Panc1 (cell line): ENCODE measurements around the gene FNDC10. TPM values are rescaled to one million over a fixed set of nuclear protein-coding genes. Genes with fewer than 3 reads are reported as not detected.

Experiments used
- ATAC-seq: fragments of 200-7000 bp; cut with Tn5 transposase; 2 replicates; pipeline ENCODE4 v1.9.1; 2020; ENCODE audit warnings: mild to moderate bottlenecking, moderate library complexity
- BruUV-seq: library from RNA; stranded (reverse); fragments of 400-500 nt; replicated peaks from 2 replicates; lab custom pipeline; 2021; lab: Mats Ljungman, UMichigan
- CTCF ChIA-PET: fragments of 300-600 bp; sonication (Branson Sonifier 250); formaldehyde crosslinking; loops from one replicate; lab custom pipeline; 2022; ENCODE audit warnings: antibody characterized with exemption; lab: Charles Lee
- POLR2A ChIA-PET: fragments of 300-600 bp; sonication (Branson Sonifier 250); formaldehyde crosslinking; loops from one replicate; lab custom pipeline; 2022; ENCODE audit warnings: antibody characterized with exemption; lab: Charles Lee
- DNase-seq: peaks from one replicate; pipeline ENCODE4 v3.0.0-alpha.2; 2010; ENCODE audit warnings: low read depth, low spot score
- H3K27ac ChIP-seq: 2 replicates; pipeline ENCODE4 v1.5.1; 2011; ENCODE audit warnings: mild to moderate bottlenecking, low read length, inconsistent platforms
- H3K27me3 ChIP-seq: fragments of 200-500 bp; sonication (Bioruptor generic); 2 replicates; pipeline ENCODE4 v1.6.0; 2014; ENCODE audit warnings: low read length, inconsistent platforms; ENCODE audit not compliant: control insufficient read depth, insufficient read depth
- H3K36me3 ChIP-seq: fragments of 200-500 bp; sonication (Bioruptor generic); 2 replicates; pipeline ENCODE4 v1.5.1; 2014; ENCODE audit warnings: inconsistent platforms, mild to moderate bottlenecking, low read length, moderate library complexity; ENCODE audit not compliant: control insufficient read depth, insufficient read depth
- H3K4me1 ChIP-seq: 2 replicates; pipeline ENCODE4 v1.5.1; 2011; ENCODE audit warnings: inconsistent platforms, mild to moderate bottlenecking, low read length, moderate library complexity; ENCODE audit not compliant: control insufficient read depth, insufficient read depth
- H3K4me3 ChIP-seq, 2 experiments: 2 replicates each; pipeline ENCODE4 v1.5.1; 2011 to 2012; ENCODE audit warnings: low read depth in 2 of 2, low read length in 2 of 2, mild to moderate bottlenecking in 2 of 2, inconsistent platforms in 1 of 2, moderate library complexity in 1 of 2
- H3K9me3 ChIP-seq: fragments of 200-500 bp; sonication (Bioruptor generic); 2 replicates; pipeline ENCODE4 v1.5.1; 2014; ENCODE audit warnings: low read depth, mild to moderate bottlenecking, inconsistent platforms, low read length, moderate library complexity; ENCODE audit not compliant: control insufficient read depth, insufficient read depth
- POLR2AphosphoS5 ChIP-seq: IDR thresholded peaks from 2 replicates; pipeline ENCODE4 v1.6.1; 2012; ENCODE audit warnings: mild to moderate bottlenecking, low read depth, low read length, moderate library complexity
- SIN3A ChIP-seq: IDR thresholded peaks from 2 replicates; pipeline ENCODE4 v1.6.1; 2012; ENCODE audit warnings: low read depth, mild to moderate bottlenecking, low read length, moderate library complexity, borderline replicate concordance; ENCODE audit not compliant: insufficient read depth
- TCF7L2 ChIP-seq: IDR thresholded peaks from 2 replicates; pipeline ENCODE4 v1.6.1; 2011; ENCODE audit warnings: mild to moderate bottlenecking, low read depth, low read length, inconsistent platforms
- in situ Hi-C: cut with HindIII; loops from 2 replicates; pipeline ENCODE4 v1.10.0; 2016; ENCODE audit warnings: low sequenced_read_pairs, low pct_unique_long_range_greater_than_20kb
- intact Hi-C: fragments of 100-400 bp; cut with micrococcal nuclease; formaldehyde crosslinking; loops from one replicate; pipeline ENCODE4 v1.10.0; 2022; ENCODE audit not compliant: unreplicated experiment
- total RNA-seq: library from RNA; stranded (reverse); gene quantifications from one replicate; pipeline ENCODE4 v1.2.1, GENCODE V29; 2021; ENCODE audit not compliant: unreplicated experiment
- TF ChIP-seq, protein P1 (sequence below): fragments of 450-650 bp; IDR thresholded peaks from 2 replicates; pipeline ENCODE4 v1.5.1; 2017; ENCODE audit warnings: mild to moderate bottlenecking
- TF ChIP-seq, protein P2 (sequence below), 2 experiments: IDR thresholded peaks; 2 replicates each; pipeline ENCODE4 v1.6.1; 2011 to 2012; ENCODE audit warnings: low read depth in 2 of 2, control low read depth in 1 of 2, low read length in 1 of 2, mild to moderate bottlenecking in 1 of 2, moderate library complexity in 1 of 2; ENCODE audit not compliant: insufficient read depth in 1 of 2

The FNDC10 gene
- total RNA-seq, 1 experiment from 2014 or later, result 16.2 TPM

GRCh38 chr1:1569341-1569740, 30.6 kb downstream of the FNDC10 start:
- no peak overlapping the region for H3K4me3 ChIP-seq
- no peak for TF ChIP-seq SIN3A
- TF ChIP-seq, protein P1, sequence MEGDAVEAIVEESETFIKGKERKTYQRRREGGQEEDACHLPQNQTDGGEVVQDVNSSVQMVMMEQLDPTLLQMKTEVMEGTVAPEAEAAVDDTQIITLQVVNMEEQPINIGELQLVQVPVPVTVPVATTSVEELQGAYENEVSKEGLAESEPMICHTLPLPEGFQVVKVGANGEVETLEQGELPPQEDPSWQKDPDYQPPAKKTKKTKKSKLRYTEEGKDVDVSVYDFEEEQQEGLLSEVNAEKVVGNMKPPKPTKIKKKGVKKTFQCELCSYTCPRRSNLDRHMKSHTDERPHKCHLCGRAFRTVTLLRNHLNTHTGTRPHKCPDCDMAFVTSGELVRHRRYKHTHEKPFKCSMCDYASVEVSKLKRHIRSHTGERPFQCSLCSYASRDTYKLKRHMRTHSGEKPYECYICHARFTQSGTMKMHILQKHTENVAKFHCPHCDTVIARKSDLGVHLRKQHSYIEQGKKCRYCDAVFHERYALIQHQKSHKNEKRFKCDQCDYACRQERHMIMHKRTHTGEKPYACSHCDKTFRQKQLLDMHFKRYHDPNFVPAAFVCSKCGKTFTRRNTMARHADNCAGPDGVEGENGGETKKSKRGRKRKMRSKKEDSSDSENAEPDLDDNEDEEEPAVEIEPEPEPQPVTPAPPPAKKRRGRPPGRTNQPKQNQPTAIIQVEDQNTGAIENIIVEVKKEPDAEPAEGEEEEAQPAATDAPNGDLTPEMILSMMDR, result no peak
- TF ChIP-seq TCF7L2, result no peak
- TF ChIP-seq, protein P2, sequence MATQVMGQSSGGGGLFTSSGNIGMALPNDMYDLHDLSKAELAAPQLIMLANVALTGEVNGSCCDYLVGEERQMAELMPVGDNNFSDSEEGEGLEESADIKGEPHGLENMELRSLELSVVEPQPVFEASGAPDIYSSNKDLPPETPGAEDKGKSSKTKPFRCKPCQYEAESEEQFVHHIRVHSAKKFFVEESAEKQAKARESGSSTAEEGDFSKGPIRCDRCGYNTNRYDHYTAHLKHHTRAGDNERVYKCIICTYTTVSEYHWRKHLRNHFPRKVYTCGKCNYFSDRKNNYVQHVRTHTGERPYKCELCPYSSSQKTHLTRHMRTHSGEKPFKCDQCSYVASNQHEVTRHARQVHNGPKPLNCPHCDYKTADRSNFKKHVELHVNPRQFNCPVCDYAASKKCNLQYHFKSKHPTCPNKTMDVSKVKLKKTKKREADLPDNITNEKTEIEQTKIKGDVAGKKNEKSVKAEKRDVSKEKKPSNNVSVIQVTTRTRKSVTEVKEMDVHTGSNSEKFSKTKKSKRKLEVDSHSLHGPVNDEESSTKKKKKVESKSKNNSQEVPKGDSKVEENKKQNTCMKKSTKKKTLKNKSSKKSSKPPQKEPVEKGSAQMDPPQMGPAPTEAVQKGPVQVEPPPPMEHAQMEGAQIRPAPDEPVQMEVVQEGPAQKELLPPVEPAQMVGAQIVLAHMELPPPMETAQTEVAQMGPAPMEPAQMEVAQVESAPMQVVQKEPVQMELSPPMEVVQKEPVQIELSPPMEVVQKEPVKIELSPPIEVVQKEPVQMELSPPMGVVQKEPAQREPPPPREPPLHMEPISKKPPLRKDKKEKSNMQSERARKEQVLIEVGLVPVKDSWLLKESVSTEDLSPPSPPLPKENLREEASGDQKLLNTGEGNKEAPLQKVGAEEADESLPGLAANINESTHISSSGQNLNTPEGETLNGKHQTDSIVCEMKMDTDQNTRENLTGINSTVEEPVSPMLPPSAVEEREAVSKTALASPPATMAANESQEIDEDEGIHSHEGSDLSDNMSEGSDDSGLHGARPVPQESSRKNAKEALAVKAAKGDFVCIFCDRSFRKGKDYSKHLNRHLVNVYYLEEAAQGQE (IDR thresholded peaks at IDR 0.05; ENCODE audit: insufficient read depth in 1 of 2, low read depth in 2 of 2, low read length in 1 of 2), result no peak
- TF ChIP-seq POLR2AphosphoS5, result 0 out of 2 replicates have a peak, but pooled peaks have one; percentile 20
- ChIA-PET CTCF (no interaction called here), POLR2A (interaction anchor here (0.5 kb wide), 1 partner anchor 19 kb away, joined by 5 read pairs; no protein-coding TSS in a partner anchor)
- no peaks in the 10 kb centered on the region for H3K9me3 ChIP-seq
- peaks cover 14% of the 10 kb centered on the region for H3K4me1 ChIP-seq
- BruUV-seq, result no TSS peak
- no peaks in the 10 kb centered on the region for H3K27me3 ChIP-seq
- H3K27ac ChIP-seq, result no peak overlapping the region
- H3K36me3 ChIP-seq, result peaks cover 6% of the 10 kb centered on the region; the same call in 1 of the 2 replicates
- intact Hi-C loops (no loop called here), in situ Hi-C loops (no loop called here)
- DNase-seq (no peak), ATAC-seq (no peak)

- POLR2A ChIA-PET, result no interaction called here
- Histone ChIP-seq H3K36me3 (peaks cover 11% of the 10 kb centered on the region), H3K27me3 (no peaks in the 10 kb centered on the region), H3K27ac (no peak overlapping the region), H3K4me3 (no peak overlapping the region), H3K9me3 (no peaks in the 10 kb centered on the region), H3K4me1 (peaks cover 12% of the 10 kb centered on the region)
- no TSS peak for BruUV-seq
- CTCF ChIA-PET, result no interaction called here
- intact Hi-C loops (no loop called here), in situ Hi-C loops (no loop called here)
- no peak for ATAC-seq
- no peak for DNase-seq
- TF ChIP-seq POLR2AphosphoS5, result no peak
- no peak for TF ChIP-seq TCF7L2
- no peak for TF ChIP-seq SIN3A
- TF ChIP-seq, protein P1, result no peak
- TF ChIP-seq, protein P2 (IDR thresholded peaks at IDR 0.05; ENCODE audit: insufficient read depth in 1 of 2, low read depth in 2 of 2, low read length in 1 of 2), result no peak
Observed at GRCh38 chr1:1567891-1568291, 32.0 kb downstream of the FNDC10 start.
